ENCODE measurements around the gene SEC16A.

SEC16A gene

GRCh38 chr9:136419092-136419420 lies 63.8 kb downstream of the SEC16A start:
- H3K36me3 ChIP-seq (replicated peaks): peaks cover 86% of the 10 kb centered on the region
- no peaks in the 10 kb centered on the region for H3K27me3 ChIP-seq (replicated peaks)
- TF ChIP-seq, protein P1, sequence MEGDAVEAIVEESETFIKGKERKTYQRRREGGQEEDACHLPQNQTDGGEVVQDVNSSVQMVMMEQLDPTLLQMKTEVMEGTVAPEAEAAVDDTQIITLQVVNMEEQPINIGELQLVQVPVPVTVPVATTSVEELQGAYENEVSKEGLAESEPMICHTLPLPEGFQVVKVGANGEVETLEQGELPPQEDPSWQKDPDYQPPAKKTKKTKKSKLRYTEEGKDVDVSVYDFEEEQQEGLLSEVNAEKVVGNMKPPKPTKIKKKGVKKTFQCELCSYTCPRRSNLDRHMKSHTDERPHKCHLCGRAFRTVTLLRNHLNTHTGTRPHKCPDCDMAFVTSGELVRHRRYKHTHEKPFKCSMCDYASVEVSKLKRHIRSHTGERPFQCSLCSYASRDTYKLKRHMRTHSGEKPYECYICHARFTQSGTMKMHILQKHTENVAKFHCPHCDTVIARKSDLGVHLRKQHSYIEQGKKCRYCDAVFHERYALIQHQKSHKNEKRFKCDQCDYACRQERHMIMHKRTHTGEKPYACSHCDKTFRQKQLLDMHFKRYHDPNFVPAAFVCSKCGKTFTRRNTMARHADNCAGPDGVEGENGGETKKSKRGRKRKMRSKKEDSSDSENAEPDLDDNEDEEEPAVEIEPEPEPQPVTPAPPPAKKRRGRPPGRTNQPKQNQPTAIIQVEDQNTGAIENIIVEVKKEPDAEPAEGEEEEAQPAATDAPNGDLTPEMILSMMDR (IDR thresholded peaks at IDR 0.05; ENCODE audit: low read depth, low read length, missing control alignments): no peak
- DNase-seq: no peak
- H3K27ac ChIP-seq: no peak overlapping the region
- H3K4me3 ChIP-seq (ENCODE audit: low read depth, low read length): no peak overlapping the region
- in situ Hi-C loops (cut with HindIII; ENCODE audit: low pct_ligation_motif_present, low sequenced_read_pairs): no loop called here

GRCh38 chr9:136418182-136419091 lies 64.4 kb downstream of the SEC16A start:
- in situ Hi-C loops (cut with HindIII; ENCODE audit: low pct_ligation_motif_present, low sequenced_read_pairs): no loop called here

GRCh38 chr9:136416914-136417313 lies 65.9 kb downstream of the SEC16A start:
- TF ChIP-seq, protein P1 (IDR thresholded peaks at IDR 0.05; ENCODE audit: low read depth, low read length, missing control alignments): no peak
- no peak overlapping the region for H3K4me3 ChIP-seq (ENCODE audit: low read depth, low read length)
- DNase-seq: no peak
- peaks cover 76% of the 10 kb centered on the region for H3K36me3 ChIP-seq (replicated peaks)
- H3K27ac ChIP-seq: no peak overlapping the region
- in situ Hi-C loops (cut with HindIII; ENCODE audit: low pct_ligation_motif_present, low sequenced_read_pairs): no loop called here
- no peaks in the 10 kb centered on the region for H3K27me3 ChIP-seq (replicated peaks)

More at GRCh38 chr9:136418182-136419091, 64.4 kb downstream of the SEC16A start:
- H3K27me3 ChIP-seq (replicated peaks): no peaks in the 10 kb centered on the region
- no peak overlapping the region for H3K4me3 ChIP-seq (ENCODE audit: low read depth, low read length)
- no peak for DNase-seq
- H3K36me3 ChIP-seq (replicated peaks): peaks cover 86% of the 10 kb centered on the region
- no peak overlapping the region for H3K27ac ChIP-seq
- TF ChIP-seq, protein P1 (IDR thresholded peaks at IDR 0.05; ENCODE audit: low read depth, low read length, missing control alignments): no peak

DNA sequence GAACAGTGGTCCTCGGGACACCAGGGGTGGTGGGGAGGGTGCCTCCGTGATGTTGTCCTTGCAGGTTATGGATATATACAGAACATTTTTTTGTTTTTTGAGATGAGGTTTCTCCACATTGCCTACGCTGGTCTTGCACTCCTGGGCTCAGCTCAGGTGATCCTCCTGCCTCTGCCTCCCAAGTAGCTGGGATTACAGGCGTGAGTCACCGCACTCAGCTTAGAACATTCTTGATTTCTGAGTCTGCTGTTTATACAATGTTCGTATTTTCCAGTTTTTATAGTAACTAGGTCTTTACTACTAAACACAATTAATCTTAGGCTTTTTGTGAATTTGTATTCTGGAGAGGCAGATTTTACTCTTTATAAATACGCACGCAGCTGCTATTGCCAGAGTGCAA lies 66.4 kb downstream of the SEC16A start:
- no peak for DNase-seq
- H3K36me3 ChIP-seq (replicated peaks): peaks cover 71% of the 10 kb centered on the region
- in situ Hi-C loops (cut with HindIII; ENCODE audit: low pct_ligation_motif_present, low sequenced_read_pairs): no loop called here
- no peaks in the 10 kb centered on the region for H3K27me3 ChIP-seq (replicated peaks)
- no peak overlapping the region for H3K27ac ChIP-seq
- H3K4me3 ChIP-seq (ENCODE audit: low read depth, low read length): no peak overlapping the region
- TF ChIP-seq, protein P1 (IDR thresholded peaks at IDR 0.05; ENCODE audit: low read depth, low read length, missing control alignments): no peak

- H3K36me3 ChIP-seq (replicated peaks): peaks cover 46% of the 10 kb centered on the region
- TF ChIP-seq, protein P1 (IDR thresholded peaks at IDR 0.05; ENCODE audit: low read depth, low read length, missing control alignments): no peak
- in situ Hi-C loops (cut with HindIII; ENCODE audit: low pct_ligation_motif_present, low sequenced_read_pairs): no loop called here
These were observed 69.9 kb downstream of the SEC16A start for GRCh38 chr9:136412962-136413361.

More at GRCh38 chr9:136412962-136413361, 69.9 kb downstream of the SEC16A start:
- Histone ChIP-seq H3K27me3 (replicated peaks) (no peaks in the 10 kb centered on the region), H3K4me3 (ENCODE audit: low read depth, low read length) (no peak overlapping the region), H3K27ac (no peak overlapping the region)
- no peak for DNase-seq

Data from brain microvascular endothelial cell (primary cell).